ENCODE data around the gene EIF4G3.

DNA sequence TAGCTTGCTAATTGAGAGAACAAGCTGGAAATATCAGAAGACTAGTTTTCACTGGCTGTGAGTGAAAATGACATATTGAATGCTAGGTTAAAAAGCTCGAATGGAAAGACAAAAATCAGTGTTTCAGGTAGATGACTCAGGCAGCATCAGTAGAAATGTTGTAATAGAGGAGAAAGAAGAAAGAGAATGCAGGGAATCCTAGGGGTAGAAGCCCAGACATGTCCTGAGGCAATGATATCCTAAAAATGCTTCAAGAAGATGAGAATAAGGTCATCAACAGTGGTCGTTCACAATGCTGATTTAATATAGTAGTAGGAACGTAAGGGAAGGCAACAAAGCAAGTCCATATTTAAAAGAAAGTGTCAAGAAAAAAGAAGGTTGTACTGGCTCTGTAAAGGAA lies 292.9 kb downstream of the EIF4G3 start:
- no peak for TF ChIP-seq EP300 (IDR thresholded peaks at IDR 0.05)
- TF ChIP-seq, protein P1, sequence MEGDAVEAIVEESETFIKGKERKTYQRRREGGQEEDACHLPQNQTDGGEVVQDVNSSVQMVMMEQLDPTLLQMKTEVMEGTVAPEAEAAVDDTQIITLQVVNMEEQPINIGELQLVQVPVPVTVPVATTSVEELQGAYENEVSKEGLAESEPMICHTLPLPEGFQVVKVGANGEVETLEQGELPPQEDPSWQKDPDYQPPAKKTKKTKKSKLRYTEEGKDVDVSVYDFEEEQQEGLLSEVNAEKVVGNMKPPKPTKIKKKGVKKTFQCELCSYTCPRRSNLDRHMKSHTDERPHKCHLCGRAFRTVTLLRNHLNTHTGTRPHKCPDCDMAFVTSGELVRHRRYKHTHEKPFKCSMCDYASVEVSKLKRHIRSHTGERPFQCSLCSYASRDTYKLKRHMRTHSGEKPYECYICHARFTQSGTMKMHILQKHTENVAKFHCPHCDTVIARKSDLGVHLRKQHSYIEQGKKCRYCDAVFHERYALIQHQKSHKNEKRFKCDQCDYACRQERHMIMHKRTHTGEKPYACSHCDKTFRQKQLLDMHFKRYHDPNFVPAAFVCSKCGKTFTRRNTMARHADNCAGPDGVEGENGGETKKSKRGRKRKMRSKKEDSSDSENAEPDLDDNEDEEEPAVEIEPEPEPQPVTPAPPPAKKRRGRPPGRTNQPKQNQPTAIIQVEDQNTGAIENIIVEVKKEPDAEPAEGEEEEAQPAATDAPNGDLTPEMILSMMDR (IDR thresholded peaks at IDR 0.05) = no peak
- TF ChIP-seq POLR2A (IDR thresholded peaks at IDR 0.05) = no peak

Measured in gastroesophageal sphincter (tissue), 3 donors.